Chondrocyte (in vitro differentiated cells): ENCODE measurements around the gene ANTXR2. TPM values are rescaled to one million over a fixed set of nuclear protein-coding genes. Genes with fewer than 3 reads are reported as not detected.

Source experiments
- DNase-seq: peaks from one replicate; pipeline ENCODE4 v3.0.0; 2021; ENCODE audit warnings: mixed read lengths, low spot score
- H3K27ac Mint-ChIP-seq: one replicate; pipeline ENCODE4 v1.8.0; 2021; ENCODE audit warnings: mild to moderate bottlenecking, moderate library complexity, mixed read lengths; ENCODE audit not compliant: unreplicated experiment
- H3K27me3 Mint-ChIP-seq: 2 replicates; pipeline ENCODE4 v1.8.0; 2021; ENCODE audit warnings: low read depth, mixed read lengths
- H3K36me3 Mint-ChIP-seq: 2 replicates; pipeline ENCODE4 v1.8.0; 2021; ENCODE audit warnings: low read depth, mixed read lengths
- H3K4me1 Mint-ChIP-seq: 2 replicates; pipeline ENCODE4 v1.8.0; 2021; ENCODE audit warnings: low read depth, mild to moderate bottlenecking, mixed read lengths
- H3K4me3 Mint-ChIP-seq: one replicate; pipeline ENCODE4 v1.8.0; 2021; ENCODE audit warnings: mild to moderate bottlenecking, moderate library complexity, mixed read lengths; ENCODE audit not compliant: unreplicated experiment
- H3K9me3 Mint-ChIP-seq: 2 replicates; pipeline ENCODE4 v1.8.0; 2021; ENCODE audit warnings: low read depth, mixed read lengths
- CTCF ChIP-seq: fragments of 200-600 bp; sonication (generic); IDR thresholded peaks from 2 replicates; pipeline ENCODE4 v1.5.0; 2021; ENCODE audit warnings: antibody characterized with exemption, mild to moderate bottlenecking, moderate library complexity
- total RNA-seq: library from RNA; stranded (reverse); gene quantifications from 3 replicates; pipeline ENCODE4 v1.2.1, GENCODE V29; 2021

The ANTXR2 gene
- total RNA-seq, 1 donor from 2014 or later, result 32.1 TPM

DNA sequence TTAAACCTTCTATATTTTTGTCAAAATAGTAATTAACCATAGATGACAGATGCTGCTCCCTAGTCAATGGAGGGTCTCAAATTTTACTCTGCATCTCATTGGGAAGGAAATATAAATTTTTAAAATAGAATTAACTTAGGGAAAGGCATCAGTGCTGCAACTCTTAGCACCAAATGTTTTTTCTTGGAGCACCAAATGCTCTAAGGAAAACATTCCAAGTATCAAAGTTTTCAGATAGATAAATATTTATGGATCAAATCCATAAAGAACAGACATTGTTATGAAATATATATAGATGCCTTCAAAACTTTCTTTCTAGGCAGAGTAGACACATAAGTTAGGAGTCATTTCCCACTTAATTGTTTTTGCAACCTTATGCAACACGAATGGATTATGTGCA lies 168.7 kb downstream of the ANTXR2 start:
- peaks cover 12% of the 10 kb centered on the region for H3K36me3 Mint-ChIP-seq
- no peaks in the 10 kb centered on the region for H3K4me1 Mint-ChIP-seq
- no peaks in the 10 kb centered on the region for H3K27me3 Mint-ChIP-seq
- H3K27ac Mint-ChIP-seq, result no peak overlapping the region
- no peaks in the 10 kb centered on the region for H3K9me3 Mint-ChIP-seq
- no peak for DNase-seq
- H3K4me3 Mint-ChIP-seq, result no peak overlapping the region
- no peak for TF ChIP-seq CTCF

- Mint-ChIP-seq H3K36me3 (no peaks in the 10 kb centered on the region), H3K27ac (no peak overlapping the region), H3K27me3 (peaks cover 16% of the 10 kb centered on the region), H3K4me3 (no peak overlapping the region), H3K9me3 (no peaks in the 10 kb centered on the region), H3K4me1 (no peaks in the 10 kb centered on the region)
- TF ChIP-seq CTCF, result no peak
- no peak for DNase-seq
Observed at GRCh38 chr4:79900182-79900581, 172.8 kb downstream of the ANTXR2 start.

DNA sequence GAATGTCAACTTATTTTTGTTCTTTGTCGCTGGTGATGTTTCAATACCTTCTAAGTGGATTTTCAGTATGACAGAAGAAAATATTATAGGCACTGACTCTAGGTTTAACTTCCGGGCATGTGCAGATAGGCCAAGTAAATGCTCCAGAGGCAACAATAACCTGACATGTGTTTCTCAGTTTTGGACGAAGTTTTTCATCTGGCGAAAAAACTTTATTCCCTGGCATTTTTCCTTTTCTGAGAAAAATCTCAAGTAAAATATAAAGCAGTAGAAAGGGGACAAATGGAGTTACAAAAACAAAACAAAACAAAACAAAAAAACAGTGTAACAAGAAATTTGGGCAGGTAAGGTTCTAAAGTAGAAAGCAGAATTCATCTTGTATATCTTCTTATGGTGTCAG lies 173.5 kb downstream of the ANTXR2 start:
- DNase-seq, result no peak
- Mint-ChIP-seq H3K9me3 (no peaks in the 10 kb centered on the region), H3K27me3 (peaks cover 23% of the 10 kb centered on the region), H3K4me1 (no peaks in the 10 kb centered on the region), H3K4me3 (no peak overlapping the region), H3K27ac (no peak overlapping the region), H3K36me3 (no peaks in the 10 kb centered on the region)
- no peak for TF ChIP-seq CTCF

GRCh38 chr4:79898055-79898454 lies 175.0 kb downstream of the ANTXR2 start:
- TF ChIP-seq CTCF, result no peak
- H3K4me1 Mint-ChIP-seq, result no peaks in the 10 kb centered on the region
- DNase-seq, result no peak
- H3K27ac Mint-ChIP-seq, result no peak overlapping the region
- H3K36me3 Mint-ChIP-seq, result no peaks in the 10 kb centered on the region
- no peaks in the 10 kb centered on the region for H3K9me3 Mint-ChIP-seq
- peaks cover 26% of the 10 kb centered on the region for H3K27me3 Mint-ChIP-seq
- H3K4me3 Mint-ChIP-seq, result no peak overlapping the region

GRCh38 chr4:79897174-79897573 lies 175.9 kb downstream of the ANTXR2 start:
- no peaks in the 10 kb centered on the region for H3K9me3 Mint-ChIP-seq
- no peaks in the 10 kb centered on the region for H3K36me3 Mint-ChIP-seq
- DNase-seq, result no peak
- H3K27me3 Mint-ChIP-seq, result peaks cover 26% of the 10 kb centered on the region
- H3K27ac Mint-ChIP-seq, result no peak overlapping the region
- no peak for TF ChIP-seq CTCF
- no peaks in the 10 kb centered on the region for H3K4me1 Mint-ChIP-seq
- no peak overlapping the region for H3K4me3 Mint-ChIP-seq
